Mesothelial cell of epicardium (in vitro differentiated cells): ENCODE data around the gene ACTN3. TPM values are rescaled to one million over a fixed set of nuclear protein-coding genes. Genes with fewer than 3 reads are reported as not detected.

Experiments used
- DNase-seq, 2 experiments: peaks; one replicate each; pipeline ENCODE4 v3.0.0; 2021; ENCODE audit warnings: low spot score in 2 of 2; ENCODE audit not compliant: unreplicated experiment in 2 of 2
- H3K27ac Mint-ChIP-seq: 2 replicates; pipeline ENCODE4 v1.8.0; 2021; ENCODE audit warnings: mixed read lengths
- H3K27me3 Mint-ChIP-seq: 2 replicates; pipeline ENCODE4 v1.8.0; 2021; ENCODE audit warnings: low read depth, mixed read lengths
- H3K36me3 Mint-ChIP-seq: 2 replicates; pipeline ENCODE4 v1.8.0; 2021; ENCODE audit warnings: mixed read lengths
- H3K4me1 Mint-ChIP-seq: 2 replicates; pipeline ENCODE4 v1.8.0; 2021; ENCODE audit warnings: mixed read lengths
- H3K4me3 Mint-ChIP-seq: 2 replicates; pipeline ENCODE4 v1.8.0; 2021; ENCODE audit warnings: mild to moderate bottlenecking, moderate library complexity, mixed read lengths
- H3K9me3 Mint-ChIP-seq: 2 replicates; pipeline ENCODE4 v1.8.0; 2021; ENCODE audit warnings: mixed read lengths
- CTCF ChIP-seq: fragments of 200-600 bp; sonication (generic); IDR thresholded peaks from one replicate; pipeline ENCODE4 v1.5.0; 2021; ENCODE audit warnings: antibody characterized with exemption; ENCODE audit not compliant: unreplicated experiment
- total RNA-seq: library from RNA; stranded (reverse); gene quantifications from 3 replicates; pipeline ENCODE4 v1.2.1, GENCODE V29; 2021

The ACTN3 gene
- total RNA-seq, 1 donor from 2014 or later, result 0.13 TPM

- DNase-seq, result peak; percentile 79 to 91
- Mint-ChIP-seq H3K4me3 (peak within 1 kb of the TSS; percentile 93), H3K27ac (peak within 1 kb of the TSS; percentile 82), H3K4me1 (peaks cover 6% of the 10 kb centered on the region), H3K27me3 (no peaks in the 10 kb centered on the region), H3K36me3 (peaks cover 11% of the 10 kb centered on the region), H3K9me3 (no peaks in the 10 kb centered on the region)
- no peak for TF ChIP-seq CTCF
Measured at GRCh38 chr11:66510271-66510989, 36.3 kb upstream of the ACTN3 start, which contains the start of gene BBS1. TSS of gene BBS1 (plus strand) at chr11:66510635. CDS start at chr11:66510660, 25 bp downstream.

GRCh38 chr11:66510990-66511339 is 35.7 kb upstream of the ACTN3 start:
- no peak for DNase-seq
- Mint-ChIP-seq H3K4me1 (peaks cover 6% of the 10 kb centered on the region), H3K36me3 (peaks cover 11% of the 10 kb centered on the region), H3K27me3 (no peaks in the 10 kb centered on the region), H3K4me3 (peak overlapping the region; percentile 93), H3K27ac (peak overlapping the region; percentile 82), H3K9me3 (no peaks in the 10 kb centered on the region)
- TF ChIP-seq CTCF, result no peak

- Mint-ChIP-seq H3K27me3 (no peaks in the 10 kb centered on the region), H3K4me3 (no peak overlapping the region), H3K9me3 (no peaks in the 10 kb centered on the region), H3K27ac (no peak overlapping the region), H3K4me1 (no peaks in the 10 kb centered on the region), H3K36me3 (peaks cover 34% of the 10 kb centered on the region)
- no peak for TF ChIP-seq CTCF
- no peak for DNase-seq
Measured at GRCh38 chr11:66523611-66524010, 23.1 kb upstream of the ACTN3 start.

- no peak overlapping the region for H3K4me3 Mint-ChIP-seq
- H3K27me3 Mint-ChIP-seq, result no peaks in the 10 kb centered on the region
- peaks cover 31% of the 10 kb centered on the region for H3K36me3 Mint-ChIP-seq
Measured at GRCh38 chr11:66524304-66525040, 22.2 kb upstream of the ACTN3 start.

GRCh38 chr11:66529069-66529468 is 17.6 kb upstream of the ACTN3 start:
- no peak overlapping the region for H3K4me3 Mint-ChIP-seq
- no peaks in the 10 kb centered on the region for H3K27me3 Mint-ChIP-seq
- H3K4me1 Mint-ChIP-seq, result no peaks in the 10 kb centered on the region

More at GRCh38 chr11:66524304-66525040, 22.2 kb upstream of the ACTN3 start:
- no peak for TF ChIP-seq CTCF
- no peak for DNase-seq
- Mint-ChIP-seq H3K27ac (no peak overlapping the region), H3K4me1 (no peaks in the 10 kb centered on the region), H3K9me3 (no peaks in the 10 kb centered on the region)

More at GRCh38 chr11:66529069-66529468, 17.6 kb upstream of the ACTN3 start:
- no peak for TF ChIP-seq CTCF
- DNase-seq, result no peak
- no peak overlapping the region for H3K27ac Mint-ChIP-seq
- peaks cover 12% of the 10 kb centered on the region for H3K36me3 Mint-ChIP-seq
- H3K9me3 Mint-ChIP-seq, result no peaks in the 10 kb centered on the region
